Fibroblast of skin of scalp (primary cell): ENCODE results near the gene KCNJ14.

Experiments used
- DNase-seq: peaks from one replicate; pipeline ENCODE4 v3.0.0-alpha.2; 2013

The KCNJ14 gene

DNA sequence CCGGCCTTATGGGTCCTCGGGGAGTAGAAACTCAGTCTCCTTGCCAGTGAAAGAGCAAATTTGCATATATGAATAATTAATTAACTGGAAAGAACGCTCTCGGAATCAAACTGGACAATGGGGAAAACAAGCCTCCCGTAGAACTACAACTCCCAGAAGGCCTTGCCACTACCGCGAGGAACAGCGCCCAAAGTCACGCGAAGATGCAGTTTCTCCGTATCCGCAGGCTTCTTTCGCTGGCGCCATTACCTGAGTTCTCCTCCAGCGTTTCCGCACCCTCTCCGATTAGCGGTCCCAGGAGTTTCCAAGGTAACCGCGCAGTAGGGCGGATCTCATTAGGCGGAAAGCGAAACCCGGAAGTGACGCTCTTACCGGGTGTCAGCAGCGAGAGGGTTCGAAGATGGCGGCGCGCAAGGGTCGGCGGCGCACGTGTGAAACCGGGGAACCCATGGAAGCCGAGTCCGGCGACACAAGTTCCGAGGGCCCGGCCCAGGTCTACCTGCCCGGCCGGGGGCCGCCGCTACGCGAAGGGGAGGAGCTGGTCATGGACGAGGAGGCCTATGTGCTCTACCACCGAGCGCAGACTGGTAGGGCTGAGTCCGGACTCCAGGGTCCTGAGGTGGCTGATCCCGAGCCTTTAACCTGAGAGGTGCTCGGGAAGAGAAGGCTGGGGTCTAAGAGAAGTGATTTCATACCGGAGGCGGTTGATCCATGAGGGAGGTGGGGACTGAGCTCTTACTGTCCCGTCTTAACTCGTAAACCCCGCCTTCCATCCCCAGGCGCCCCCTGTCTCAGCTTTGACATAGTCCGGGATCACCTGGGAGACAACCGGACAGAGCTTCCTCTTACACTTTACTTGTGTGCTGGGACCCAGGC lies 9.5 kb upstream of the KCNJ14 start, which contains the start of gene GRWD1:
GRWD1 (plus strand) TSS at position 378 of the 876 bp plus-strand sequence; CDS start at position 401, 23 bp downstream.
- peak; percentile 95 for DNase-seq

DNA sequence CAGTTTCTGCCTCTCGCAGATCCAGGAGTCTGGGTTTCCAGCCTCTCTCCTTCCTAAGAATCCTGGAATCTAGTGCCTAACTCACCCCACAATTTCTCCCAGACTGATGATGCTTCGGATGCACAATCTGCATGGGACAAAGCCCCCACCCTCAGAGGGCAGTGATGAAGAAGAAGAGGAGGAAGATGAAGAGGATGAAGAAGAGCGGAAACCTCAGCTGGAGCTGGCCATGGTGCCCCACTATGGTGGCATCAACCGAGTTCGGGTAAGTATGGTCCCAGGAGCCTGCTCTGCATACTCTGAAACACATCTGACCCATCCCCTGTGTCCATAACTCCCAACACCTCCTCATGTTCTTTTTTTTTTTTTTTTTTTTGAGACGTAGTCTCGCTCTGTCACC lies 8.8 kb upstream of the KCNJ14 start:
- DNase-seq = no peak

DNA sequence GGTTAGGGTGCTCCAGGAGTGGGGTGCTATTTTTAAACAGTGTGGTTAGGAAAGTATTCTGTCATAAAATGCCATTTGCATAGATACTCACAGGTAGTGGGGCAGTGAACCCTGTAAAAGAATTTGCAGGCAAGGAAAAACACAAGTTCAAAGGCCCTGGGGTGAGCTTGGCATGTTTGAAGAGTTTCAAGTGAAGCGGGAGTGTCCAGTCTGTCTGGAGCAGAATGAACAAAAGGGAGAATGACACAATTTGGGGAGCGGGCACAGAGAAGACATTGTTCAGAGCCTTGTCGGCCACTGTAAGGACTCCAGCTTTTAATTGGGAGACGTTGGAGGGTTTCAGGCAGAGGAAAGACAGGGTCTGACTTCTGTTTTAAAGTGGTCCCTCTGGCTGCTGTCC lies 6.8 kb upstream of the KCNJ14 start:
- no peak for DNase-seq

DNA sequence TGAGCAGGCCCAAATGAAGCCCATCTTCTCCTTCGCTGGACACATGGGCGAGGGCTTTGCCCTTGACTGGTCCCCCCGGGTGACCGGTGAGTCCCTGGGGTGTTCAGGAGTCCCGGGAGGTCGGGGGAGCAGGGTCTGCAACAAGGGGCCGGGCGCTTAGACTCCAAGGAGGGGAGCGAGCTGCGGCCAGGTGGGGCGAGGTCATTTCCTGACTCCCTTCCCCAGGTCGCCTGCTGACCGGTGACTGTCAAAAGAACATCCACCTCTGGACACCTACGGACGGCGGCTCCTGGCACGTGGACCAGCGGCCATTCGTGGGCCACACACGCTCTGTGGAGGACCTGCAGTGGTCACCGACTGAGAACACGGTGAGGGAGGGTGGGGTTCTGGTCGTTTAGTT lies 4.9 kb upstream of the KCNJ14 start:
- no peak for DNase-seq

DNA sequence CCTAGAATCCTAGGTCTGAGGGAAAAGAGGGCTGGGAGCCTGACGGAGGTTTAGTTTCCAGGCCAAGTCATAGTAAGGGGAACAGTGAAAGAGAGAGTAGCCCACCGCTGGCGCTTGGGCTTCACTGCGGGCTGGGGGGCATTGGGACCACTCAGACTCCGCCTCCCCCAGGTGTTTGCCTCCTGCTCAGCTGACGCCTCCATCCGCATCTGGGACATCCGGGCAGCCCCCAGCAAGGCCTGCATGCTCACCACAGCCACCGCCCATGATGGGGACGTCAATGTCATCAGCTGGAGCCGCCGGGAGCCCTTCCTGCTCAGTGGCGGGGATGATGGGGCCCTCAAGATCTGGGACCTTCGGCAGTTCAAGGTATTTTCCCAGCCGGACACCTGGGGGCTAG lies 4.5 kb upstream of the KCNJ14 start:
- no peak for DNase-seq

DNA sequence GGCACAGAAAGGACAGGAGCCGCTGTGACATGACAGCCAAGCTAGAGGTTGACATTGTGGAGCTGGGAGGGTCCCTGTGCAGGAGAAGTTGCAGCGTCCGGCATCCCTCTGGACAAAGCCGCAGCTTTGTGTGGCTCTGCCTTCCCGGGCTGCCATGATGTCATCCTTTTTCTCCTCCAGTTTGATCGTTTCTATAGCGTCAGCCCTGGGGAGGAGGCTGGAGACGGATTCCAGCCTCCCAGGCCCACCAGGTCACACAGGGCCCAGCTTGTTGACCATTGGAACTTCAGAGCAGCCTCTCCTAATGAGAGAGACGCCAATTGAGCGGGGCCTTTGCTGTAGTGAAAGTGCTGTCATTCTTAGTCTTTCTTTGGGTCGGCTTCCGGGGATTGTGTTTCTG lies 3.8 kb upstream of the KCNJ14 start:
- DNase-seq = no peak

DNA sequence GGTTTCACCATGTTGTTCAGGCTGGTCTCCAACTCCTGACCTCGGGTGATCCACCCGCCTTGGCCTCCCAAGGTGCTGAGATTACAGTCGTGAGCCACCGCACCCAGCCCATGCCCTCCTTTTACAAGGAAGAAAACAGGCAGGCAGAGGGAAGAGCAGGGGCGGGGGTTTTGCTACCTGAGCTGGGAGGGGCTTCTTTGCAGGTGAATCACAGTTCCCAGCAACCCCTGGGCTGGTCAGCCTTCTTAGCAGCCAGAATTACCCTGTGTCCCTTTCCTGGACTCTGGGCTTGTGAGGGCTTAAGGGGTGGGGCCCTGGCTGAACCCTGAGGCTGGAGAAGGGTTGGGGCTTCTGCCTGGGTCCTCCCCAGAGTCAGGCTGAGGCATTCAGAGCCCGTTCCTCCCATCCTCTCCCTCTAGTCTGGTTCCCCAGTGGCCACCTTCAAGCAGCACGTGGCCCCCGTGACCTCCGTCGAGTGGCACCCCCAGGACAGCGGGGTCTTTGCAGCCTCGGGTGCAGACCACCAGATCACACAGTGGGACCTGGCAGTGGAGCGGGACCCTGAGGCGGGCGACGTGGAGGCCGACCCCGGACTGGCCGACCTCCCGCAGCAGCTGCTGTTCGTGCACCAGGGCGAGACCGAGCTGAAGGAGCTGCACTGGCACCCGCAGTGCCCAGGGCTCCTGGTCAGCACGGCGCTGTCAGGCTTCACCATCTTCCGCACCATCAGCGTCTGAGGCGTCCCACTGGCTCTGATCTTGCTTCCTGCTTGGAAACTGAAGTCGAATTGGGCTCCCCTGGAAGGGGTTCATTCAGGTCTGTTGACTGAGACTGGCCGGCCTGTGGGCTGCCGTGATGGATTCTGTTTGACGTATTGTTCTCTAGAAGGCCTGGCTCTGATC lies 2.8 kb upstream of the KCNJ14 start:
- no peak for DNase-seq

DNA sequence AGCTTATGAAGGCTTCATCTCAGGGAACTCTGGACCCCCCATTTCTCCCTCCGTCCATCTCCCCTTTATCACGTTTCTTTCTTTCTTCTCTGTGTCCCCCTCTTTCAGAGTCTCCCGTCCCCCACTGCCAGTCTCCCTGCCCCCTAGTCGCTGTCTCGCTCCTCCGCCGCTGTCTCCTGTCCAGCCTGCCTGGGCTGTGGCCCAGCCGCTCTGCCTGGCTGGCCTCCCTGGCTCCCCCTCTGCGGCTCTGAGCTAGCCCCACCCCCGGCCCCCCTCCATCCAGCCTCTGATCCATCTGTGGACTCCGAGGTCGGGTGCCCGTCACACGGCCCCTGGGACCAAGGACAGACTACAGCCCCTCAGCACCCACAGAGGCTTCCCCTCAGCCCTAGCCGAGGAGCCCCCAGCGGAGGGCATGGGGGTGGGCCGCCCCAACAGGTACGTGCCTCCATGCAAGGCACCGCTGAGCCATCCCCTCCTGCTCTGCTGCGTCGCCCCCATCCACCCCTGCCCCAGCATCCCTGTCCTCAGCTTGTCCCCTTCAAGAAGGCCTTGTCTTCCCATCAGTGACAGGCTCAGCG lies 1.1 kb upstream of the KCNJ14 start:
- no peak for DNase-seq

DNA sequence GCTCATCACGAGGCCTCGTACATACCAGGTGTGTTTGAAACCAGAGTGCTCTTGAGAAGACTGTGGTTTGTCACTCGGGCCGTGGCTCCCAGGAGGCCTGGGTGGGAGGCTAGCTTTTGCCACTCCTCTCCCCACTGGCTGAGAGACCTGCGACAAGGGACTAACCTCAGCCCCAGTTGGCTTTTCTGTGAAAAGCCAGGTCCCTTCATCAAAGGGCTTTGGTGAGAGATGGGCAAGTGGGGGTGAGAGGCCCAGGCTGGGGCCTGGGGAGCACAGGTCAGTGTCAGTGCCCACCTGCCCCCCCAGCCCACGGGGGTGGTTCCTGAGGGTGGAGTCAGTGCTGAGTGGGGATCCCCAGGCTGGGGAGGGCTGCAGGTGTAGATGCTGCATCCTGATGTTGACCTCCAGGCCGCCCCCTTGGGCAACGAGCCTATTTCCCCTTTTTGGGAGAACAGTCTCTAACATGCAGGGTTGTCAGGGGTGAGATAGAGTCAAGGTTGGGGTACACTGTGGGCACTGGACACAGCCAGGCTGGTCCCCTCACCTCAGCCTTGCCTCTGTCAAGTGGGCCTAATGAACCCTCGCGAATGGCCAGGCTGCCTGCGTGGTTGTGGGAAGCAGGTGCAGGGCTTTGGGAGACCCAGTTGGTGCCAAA lies 661 bp downstream of the KCNJ14 start:
- DNase-seq = no peak

DNA sequence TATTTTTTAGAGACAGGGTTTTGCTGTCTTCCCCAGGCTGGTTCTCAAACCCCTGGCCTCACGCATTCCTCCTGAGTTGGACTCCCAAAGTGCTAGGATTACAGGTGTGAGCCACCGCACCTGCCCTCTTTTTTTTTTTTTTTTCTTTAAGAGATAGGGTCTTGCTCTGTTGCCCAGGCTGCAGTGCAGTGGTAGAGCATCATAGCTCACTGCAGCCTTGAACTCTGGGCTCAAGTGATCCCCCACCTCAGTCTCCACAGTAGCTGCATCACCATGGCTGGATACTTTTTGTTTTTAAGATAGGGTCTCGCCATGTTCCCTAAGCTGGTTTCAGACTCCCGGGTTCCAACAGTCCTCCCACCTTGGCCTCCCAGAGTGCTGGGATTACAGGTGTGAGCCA lies 1.5 kb downstream of the KCNJ14 start:
- no peak for DNase-seq

DNA sequence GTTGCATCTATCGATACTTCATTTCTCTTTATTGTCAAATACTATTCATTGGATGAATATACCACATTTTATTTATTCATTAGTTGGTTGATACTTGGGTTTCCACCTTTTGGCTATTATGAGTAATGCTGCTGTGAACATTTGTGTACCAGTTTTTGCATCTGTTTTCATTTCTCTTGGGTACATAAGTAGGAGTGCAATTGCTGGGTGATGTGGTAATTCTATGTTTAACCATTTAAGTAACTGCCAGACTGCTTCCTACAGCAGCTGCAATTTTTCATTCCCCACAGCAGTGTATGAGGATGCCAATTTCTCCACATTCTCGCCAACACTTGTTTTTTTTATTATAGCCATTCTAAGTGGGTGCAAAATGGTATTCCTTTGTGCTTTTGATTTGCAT lies 2.6 kb downstream of the KCNJ14 start:
- no peak for DNase-seq

DNA sequence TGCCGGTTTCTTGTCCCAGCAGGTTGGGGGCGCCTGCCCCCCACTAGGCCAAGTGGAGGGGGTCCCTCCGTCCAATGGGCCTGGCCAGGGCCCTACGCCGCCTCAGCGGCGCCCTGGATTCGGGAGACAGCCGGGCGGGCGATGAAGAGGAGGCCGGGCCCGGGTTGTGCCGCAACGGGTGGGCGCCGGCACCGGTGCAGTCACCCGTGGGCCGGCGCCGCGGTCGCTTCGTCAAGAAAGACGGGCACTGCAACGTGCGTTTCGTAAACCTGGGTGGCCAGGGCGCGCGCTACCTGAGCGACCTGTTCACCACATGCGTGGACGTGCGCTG lies 6.2 kb downstream of the KCNJ14 start:
- no peak for DNase-seq

DNA sequence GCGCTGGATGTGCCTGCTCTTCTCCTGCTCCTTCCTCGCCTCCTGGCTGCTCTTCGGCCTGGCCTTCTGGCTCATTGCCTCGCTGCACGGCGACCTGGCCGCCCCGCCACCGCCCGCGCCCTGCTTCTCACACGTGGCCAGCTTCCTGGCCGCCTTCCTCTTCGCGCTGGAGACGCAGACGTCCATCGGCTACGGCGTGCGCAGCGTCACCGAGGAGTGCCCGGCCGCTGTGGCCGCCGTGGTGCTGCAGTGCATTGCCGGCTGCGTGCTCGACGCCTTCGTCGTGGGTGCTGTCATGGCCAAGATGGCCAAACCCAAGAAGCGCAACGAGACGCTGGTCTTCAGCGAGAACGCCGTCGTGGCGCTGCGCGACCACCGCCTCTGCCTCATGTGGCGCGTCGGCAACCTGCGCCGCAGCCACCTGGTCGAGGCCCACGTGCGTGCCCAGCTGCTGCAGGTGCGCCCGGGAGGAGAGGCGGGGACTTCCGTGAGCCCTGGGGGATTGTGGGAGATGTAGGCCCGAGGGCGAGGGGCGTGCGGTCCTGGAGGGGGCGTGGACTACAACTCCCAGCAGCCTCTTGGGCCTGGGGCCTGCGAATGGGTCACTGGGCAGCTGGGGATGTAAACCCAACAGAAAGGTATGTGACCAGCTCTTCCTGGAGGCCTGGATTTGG lies 6.7 kb downstream of the KCNJ14 start:
- DNase-seq = no peak

DNA sequence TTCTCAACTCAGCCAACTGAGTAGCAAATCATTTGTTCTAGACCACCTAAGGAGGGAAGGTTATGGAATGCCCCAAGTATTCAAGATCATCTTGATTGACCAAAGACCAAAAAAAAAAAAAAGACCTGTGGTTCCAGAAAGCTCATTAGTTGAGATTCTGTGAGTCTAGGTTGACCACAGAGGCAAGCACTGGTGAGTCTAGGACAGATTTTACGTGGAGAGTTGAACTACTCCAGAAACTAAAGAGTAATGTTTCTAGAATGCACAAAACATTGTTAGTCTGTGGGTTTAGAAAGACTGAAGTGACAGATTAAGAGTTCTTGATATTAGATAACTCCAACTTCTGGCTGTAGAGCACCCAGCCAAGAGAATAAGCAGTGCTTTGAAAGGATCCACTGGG lies 9.8 kb downstream of the KCNJ14 start:
- DNase-seq = no peak

DNA sequence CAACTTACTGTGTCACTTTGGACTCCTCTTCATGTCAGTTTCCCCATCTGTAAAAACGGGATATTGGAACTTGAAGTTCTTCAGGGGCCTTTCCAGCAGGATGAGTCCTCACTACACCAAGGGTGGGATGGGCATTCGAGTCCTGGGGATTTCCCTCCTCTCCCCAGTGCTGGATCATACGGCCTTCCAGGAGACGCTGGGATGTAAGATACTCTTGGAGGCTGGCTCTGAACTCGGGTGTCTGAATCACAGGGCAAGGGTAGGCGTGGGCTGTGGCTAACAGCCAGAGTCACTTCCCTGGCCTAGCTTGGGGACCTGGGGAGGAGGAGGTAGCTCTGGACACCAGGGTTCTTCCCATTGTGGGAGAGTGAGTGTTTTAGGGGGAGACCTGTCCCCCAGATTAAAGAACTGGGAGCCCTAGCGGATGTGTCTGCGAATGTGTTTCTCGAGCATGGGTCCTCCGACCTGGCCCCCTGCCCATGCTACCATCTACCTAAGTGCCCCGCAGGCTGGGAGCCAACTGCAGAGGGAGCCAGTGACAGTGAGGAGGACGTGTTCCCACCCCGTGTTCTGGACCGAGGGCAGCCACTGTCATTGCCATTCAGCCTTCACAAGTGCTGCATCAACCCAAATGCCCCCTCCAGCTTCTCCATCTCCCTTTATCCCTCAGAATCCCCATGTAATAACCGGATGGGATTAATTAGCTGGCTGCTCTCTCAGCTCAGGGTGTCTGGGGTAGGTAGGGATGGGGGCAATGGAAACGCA lies 11.4 kb downstream of the KCNJ14 start:
- DNase-seq = no peak

DNA sequence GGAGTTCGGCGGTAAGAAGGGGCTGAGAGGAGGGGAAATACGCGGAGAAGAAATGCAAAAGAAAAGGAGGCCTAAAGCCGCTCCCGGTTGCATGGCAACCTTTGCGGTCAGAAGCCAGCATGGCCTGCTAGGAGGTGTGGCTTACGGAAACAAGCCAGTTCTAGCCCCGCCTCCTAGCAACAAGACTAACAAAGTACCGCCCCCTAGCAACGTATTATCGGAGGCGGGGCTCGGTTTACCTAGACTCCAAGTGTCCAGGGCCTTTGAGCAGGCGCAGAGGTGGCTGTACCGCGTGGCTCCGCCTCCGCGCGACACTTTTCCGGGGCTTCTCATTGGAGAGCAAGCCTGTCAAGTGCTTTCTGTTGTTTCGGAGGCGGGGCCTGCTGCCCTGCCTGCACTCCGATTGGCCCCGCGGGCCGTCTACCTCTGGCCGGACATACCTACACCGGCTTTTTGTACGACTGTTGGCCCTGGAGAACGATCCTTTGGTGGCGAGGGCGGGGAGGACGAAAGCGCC lies 13.5 kb downstream of the KCNJ14 start:
- DNase-seq = peak; percentile 100

DNA sequence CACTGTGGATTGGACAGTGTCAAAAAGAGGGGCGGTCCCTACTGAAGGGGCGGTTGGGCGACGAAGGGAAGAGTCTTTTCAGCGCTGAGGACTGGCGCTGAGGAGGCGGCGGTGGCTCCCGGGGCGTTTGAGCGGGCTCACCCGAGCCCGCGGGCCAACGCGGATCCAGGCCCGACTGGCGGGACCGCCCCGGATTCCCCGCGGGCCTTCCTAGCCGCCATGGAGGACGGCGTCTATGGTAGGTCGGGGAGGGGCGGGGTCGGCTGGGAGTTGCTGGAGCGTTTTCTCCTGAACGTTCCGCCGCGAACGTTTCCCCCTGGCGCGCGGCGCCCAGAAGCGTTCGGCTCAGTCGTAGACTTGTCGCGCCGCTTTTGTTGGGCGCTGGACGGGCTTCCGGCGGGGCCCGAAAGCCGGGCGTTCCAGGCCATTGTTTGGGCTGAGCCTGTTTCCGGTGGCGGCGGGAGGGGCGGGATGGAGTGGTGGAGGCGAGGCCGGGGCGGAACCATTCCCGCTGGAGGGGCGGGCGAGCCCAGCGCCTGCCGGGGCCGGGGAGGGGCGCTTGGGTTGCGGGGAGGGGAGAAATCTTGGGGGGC lies 14.0 kb downstream of the KCNJ14 start, which contains the start of gene CYTH2:
CYTH2 (plus strand) TSS at position 81 of the 593 bp plus-strand sequence; CDS start at position 220, 139 bp downstream.
- DNase-seq = peak; percentile 87

DNA sequence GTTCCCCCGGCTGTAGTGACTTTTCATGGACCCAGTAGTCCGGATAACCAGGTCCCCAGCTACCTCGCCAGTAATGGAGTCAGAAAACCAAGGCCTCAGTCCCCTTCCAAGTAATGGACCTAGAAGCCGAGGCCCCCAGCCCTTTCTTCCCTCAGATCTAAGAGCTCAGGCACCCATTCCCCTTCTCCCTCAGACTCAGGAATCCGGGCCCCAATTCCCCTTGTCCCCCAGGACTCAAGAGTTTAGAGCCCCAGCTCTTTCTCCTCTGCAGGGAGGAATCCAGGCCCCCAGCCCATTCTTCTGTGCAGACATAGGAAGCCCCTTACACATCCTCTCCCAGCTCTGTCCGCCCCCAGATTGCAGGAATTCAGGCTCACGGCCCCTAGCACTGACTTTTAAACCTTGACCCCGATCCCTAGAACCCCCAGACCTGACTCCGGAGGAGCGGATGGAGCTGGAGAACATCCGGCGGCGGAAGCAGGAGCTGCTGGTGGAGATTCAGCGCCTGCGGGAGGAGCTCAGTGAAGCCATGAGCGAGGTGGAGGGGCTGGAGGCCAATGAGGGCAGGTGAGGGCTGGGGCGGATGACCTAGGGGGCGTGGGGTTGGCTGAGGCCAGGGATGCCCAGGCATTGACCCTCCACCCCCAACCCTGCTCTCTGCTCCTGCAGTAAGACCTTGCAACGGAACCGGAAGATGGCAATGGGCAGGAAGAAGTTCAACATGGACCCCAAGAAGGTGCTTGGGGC lies 14.7 kb downstream of the KCNJ14 start:
- DNase-seq = no peak

DNA sequence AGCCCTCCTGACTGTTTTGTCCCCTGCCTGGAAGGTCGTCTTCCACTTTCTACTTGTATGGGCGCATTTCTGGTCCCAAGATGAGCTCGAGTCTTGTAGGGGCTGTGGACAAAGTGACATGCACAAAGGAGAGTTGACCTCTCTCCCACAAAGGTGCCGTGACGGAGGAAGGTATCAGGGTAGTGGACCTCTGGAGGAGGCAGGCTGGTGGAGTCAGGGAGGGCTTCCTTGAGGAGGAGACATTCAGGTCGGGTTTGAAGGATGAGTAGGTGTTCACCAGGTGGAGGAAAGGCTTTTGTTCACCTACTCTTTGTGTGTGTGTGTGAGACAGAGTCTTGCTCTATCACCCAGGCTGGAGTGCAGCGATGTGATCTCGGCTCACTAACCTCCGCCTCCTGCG lies 15.5 kb downstream of the KCNJ14 start:
- no peak for DNase-seq

DNA sequence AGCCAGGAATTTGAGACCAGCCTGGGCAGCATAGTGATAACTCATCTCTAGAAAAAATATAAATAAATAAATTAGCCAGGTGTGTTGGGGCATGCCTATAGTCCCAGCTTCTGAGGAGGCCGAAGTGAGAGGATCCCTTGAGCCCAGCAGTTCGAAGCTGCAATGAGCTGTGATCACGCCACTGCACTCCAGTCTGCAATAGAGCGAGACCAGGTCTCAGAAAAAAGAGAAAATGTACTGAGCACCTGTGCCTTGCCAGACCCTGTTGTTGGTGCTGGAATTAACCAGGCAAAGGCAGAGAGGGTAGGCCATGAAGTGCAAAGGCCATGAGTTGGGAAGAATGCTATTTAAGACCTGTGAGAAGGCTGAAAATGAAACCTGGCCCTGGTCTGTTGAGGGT lies 16.5 kb downstream of the KCNJ14 start:
- DNase-seq = no peak
